Activated CD8-positive, alpha-beta memory T cell treated with anti-CD3 and anti-CD28 coated beads, Interleukin-2, amount 50 U/mL, for 48 hours (primary cell): ENCODE measurements around the gene FLRT1.
"Not testable (repeated sequence)": the region's sequence is repeated elsewhere in the genome, so short reads cannot be mapped to it uniquely, and the experiment has no call there.

Experiments
- DNase-seq: peaks from one replicate; pipeline ENCODE4 v3.0.0-alpha.2; 2020

FLRT1 gene

GRCh38 chr11:64026575-64027205 lies 9.0 kb upstream of the FLRT1 start:
- no peak for DNase-seq

- no peak for DNase-seq
Observed at GRCh38 chr11:64027651-64028397, 7.9 kb upstream of the FLRT1 start.

- no peak for DNase-seq
Observed at GRCh38 chr11:64028398-64029115, 7.2 kb upstream of the FLRT1 start.

GRCh38 chr11:64029773-64030172 lies 6.0 kb upstream of the FLRT1 start:
- no peak for DNase-seq

GRCh38 chr11:64031001-64031400 lies 4.7 kb upstream of the FLRT1 start:
- no peak for DNase-seq

- no peak for DNase-seq
Observed at GRCh38 chr11:64032050-64032449, 3.7 kb upstream of the FLRT1 start.

- DNase-seq: no peak
Observed at GRCh38 chr11:64034411-64034811, 1.3 kb upstream of the FLRT1 start.

GRCh38 chr11:64035081-64035524 lies 628 bp upstream of the FLRT1 start:
- DNase-seq: no peak

- DNase-seq: no peak
Observed at GRCh38 chr11:64036087-64037026, 626 bp downstream of the FLRT1 start.

- DNase-seq: no peak
Observed at GRCh38 chr11:64037027-64037634, 1.4 kb downstream of the FLRT1 start.

GRCh38 chr11:64038500-64038899 lies 2.8 kb downstream of the FLRT1 start:
- DNase-seq: no peak

- no peak for DNase-seq
Observed at GRCh38 chr11:64039012-64039665, 3.4 kb downstream of the FLRT1 start.

GRCh38 chr11:64040684-64041322 lies 5.1 kb downstream of the FLRT1 start:
- no peak for DNase-seq

GRCh38 chr11:64041846-64042245 lies 6.1 kb downstream of the FLRT1 start:
- no peak for DNase-seq

- no peak for DNase-seq
Observed at GRCh38 chr11:64042301-64042700, 6.6 kb downstream of the FLRT1 start.

GRCh38 chr11:64043545-64043944 lies 7.8 kb downstream of the FLRT1 start:
- no peak for DNase-seq

- DNase-seq: no peak
Observed at GRCh38 chr11:64044730-64045393, 9.1 kb downstream of the FLRT1 start.

- DNase-seq: no peak
Observed at GRCh38 chr11:64045700-64046099, 10.0 kb downstream of the FLRT1 start.

- DNase-seq: not testable (repeated sequence)
Observed at GRCh38 chr11:64047373-64047772, 11.6 kb downstream of the FLRT1 start.

GRCh38 chr11:64048042-64048854 lies 12.5 kb downstream of the FLRT1 start:
- DNase-seq: no peak
